SK-N-SH (cell line): ENCODE data around the gene GPS2. TPM values are rescaled to one million over a fixed set of nuclear protein-coding genes. Genes with fewer than 3 reads are reported as not detected.

ENCODE experiments used
- CTCF ChIA-PET: fragments of 300-600, 350-600 bp; formaldehyde crosslinking; extraction: SDS; loops from one replicate; lab custom pipeline; 2021; lab: Yijun Ruan, JAX
- POLR2A ChIA-PET: fragments of 350-600 bp; sonication (Branson Sonifier 250); formaldehyde crosslinking; extraction: SDS; loops from one replicate; lab custom pipeline; 2020; ENCODE audit warnings: antibody characterized with exemption, inconsistent platforms; lab: Yijun Ruan, JAX
- DNase-seq: peaks from one replicate; pipeline ENCODE4 v3.0.0; 2012
- H2AFZ ChIP-seq: fragments of 200-600 bp; sonication (generic); 2 replicates; pipeline ENCODE4 v1.8.1; 2016; ENCODE audit warnings: antibody characterized with exemption, mild to moderate bottlenecking, low read depth
- H3F3A ChIP-seq: fragments of 200-600 bp; sonication (generic); replicated peaks from 2 replicates; pipeline ENCODE3; 2016; ENCODE audit warnings: antibody characterized with exemption, mild to moderate bottlenecking; ENCODE audit not compliant: insufficient read depth
- H3K27ac ChIP-seq, 2 experiments: fragments of 200-500 bp in 1 of 2; fragments of 200-600 bp in 1 of 2; sonication (Bioruptor generic) in 1 of 2; sonication (generic), shearing (Covaris generic) in 1 of 2; 2 replicates each; pipeline versions ENCODE4 v1.5.1 to v1.6.1; 2014 to 2016; ENCODE audit warnings: low read depth in 2 of 2, inconsistent platforms in 1 of 2, low read length in 1 of 2, mild to moderate bottlenecking in 1 of 2, mixed read lengths in 1 of 2
- H3K27me3 ChIP-seq: fragments of 200-600 bp; sonication (generic), shearing (Covaris generic); 2 replicates; pipeline ENCODE4 v1.6.1; 2016; ENCODE audit warnings: mixed run types; ENCODE audit not compliant: insufficient read depth
- H3K36me3 ChIP-seq, 2 experiments: fragments of 200-500 bp in 1 of 2; fragments of 200-600 bp in 1 of 2; sonication (Bioruptor generic) in 1 of 2; sonication (generic) in 1 of 2; replicated peaks in 1 of 2; 2 replicates each; pipeline versions ENCODE3 to v1.5.1; 2014 to 2016; ENCODE audit warnings: low read length in 1 of 2, mild to moderate bottlenecking in 1 of 2; ENCODE audit not compliant: insufficient read depth in 2 of 2, control insufficient read depth in 1 of 2
- H3K4me1 ChIP-seq, 2 experiments: fragments of 200-500 bp in 1 of 2; fragments of 200-600 bp in 1 of 2; sonication (Bioruptor generic) in 1 of 2; sonication (generic), shearing (Covaris generic) in 1 of 2; 2 replicates each; pipeline versions ENCODE4 v1.5.1 to v1.6.1; 2014 to 2016; ENCODE audit warnings: low read depth in 1 of 2, low read length in 1 of 2, mixed run types in 1 of 2; ENCODE audit not compliant: insufficient read depth in 2 of 2, control insufficient read depth in 1 of 2
- H3K4me2 ChIP-seq: fragments of 200-600 bp; sonication (generic), shearing (Covaris generic); 2 replicates; pipeline ENCODE4 v1.6.1; 2017; ENCODE audit warnings: mixed run types
- H3K4me3 ChIP-seq, 2 experiments: fragments of 200-500 bp in 1 of 2; fragments of 200-600 bp in 1 of 2; sonication (Bioruptor generic) in 1 of 2; sonication (generic), shearing (Covaris generic) in 1 of 2; 2 replicates each; pipeline versions ENCODE4 v1.5.1 to v1.8.1; 2014 to 2016; ENCODE audit warnings: low read depth in 2 of 2, inconsistent platforms in 1 of 2, low read length in 1 of 2, mild to moderate bottlenecking in 1 of 2, mixed read lengths in 1 of 2, moderate library complexity in 1 of 2
- H3K79me2 ChIP-seq: fragments of 200-600 bp; sonication (generic); 2 replicates; pipeline ENCODE4 v1.8.1; 2017; ENCODE audit warnings: mild to moderate bottlenecking; ENCODE audit not compliant: insufficient read depth
- H3K9ac ChIP-seq: fragments of 200-600 bp; sonication (generic); 2 replicates; pipeline ENCODE4 v1.6.1; 2017; ENCODE audit warnings: mixed run types
- H3K9me2 ChIP-seq: fragments of 200-600 bp; sonication (generic); 2 replicates; pipeline ENCODE4 v1.6.1; 2017; ENCODE audit warnings: mixed run types
- H3K9me3 ChIP-seq: fragments of 200-600 bp; sonication (generic); 2 replicates; pipeline ENCODE4 v1.6.1; 2017; ENCODE audit warnings: mixed run types, mild to moderate bottlenecking, moderate library complexity
- H4K20me1 ChIP-seq: fragments of 200-600 bp; sonication (generic); 2 replicates; pipeline ENCODE4 v1.6.1; 2017; ENCODE audit warnings: mild to moderate bottlenecking, mixed run types; ENCODE audit not compliant: insufficient read depth
- ELF1 ChIP-seq: IDR thresholded peaks from 2 replicates; pipeline ENCODE4 v1.4.0; 2012
- EP300 ChIP-seq, 2 experiments: IDR thresholded peaks; 2 replicates each; pipeline versions ENCODE4 v1.4.0 to v1.6.1; 2012; ENCODE audit warnings: borderline replicate concordance in 1 of 2, low read depth in 1 of 2, low read length in 1 of 2
- EZH2phosphoT487 ChIP-seq: fragments of 200-600 bp; sonication (generic); IDR thresholded peaks from 2 replicates; pipeline ENCODE4 v1.6.1; 2017; ENCODE audit warnings: low read depth, mixed run types, mild to moderate bottlenecking, antibody characterized with exemption, moderate library complexity, borderline replicate concordance
- FOSL2 ChIP-seq: IDR thresholded peaks from 2 replicates; pipeline ENCODE4 v1.4.0; 2012; ENCODE audit warnings: low read depth, mild to moderate bottlenecking, moderate library complexity, borderline replicate concordance
- FOXM1 ChIP-seq: IDR thresholded peaks from 2 replicates; pipeline ENCODE4 v1.4.0; 2012; ENCODE audit warnings: low read depth, mild to moderate bottlenecking
- GABPA ChIP-seq: IDR thresholded peaks from 2 replicates; pipeline ENCODE4 v1.4.0; 2012; ENCODE audit warnings: low read depth, mild to moderate bottlenecking
- GATA2 ChIP-seq: sonication (generic); formaldehyde crosslinking; IDR thresholded peaks from 2 replicates; pipeline ENCODE4 v1.5.0; 2020; ENCODE audit warnings: mild to moderate bottlenecking, missing genetic modification reagents
- MEF2A ChIP-seq: IDR thresholded peaks from 2 replicates; pipeline ENCODE4 v1.4.0; 2012; ENCODE audit warnings: low read depth, borderline replicate concordance
- POLR2AphosphoS5 ChIP-seq: IDR thresholded peaks from 2 replicates; pipeline ENCODE4 v1.6.1; 2012; ENCODE audit warnings: low read depth, low read length
- RAD21 ChIP-seq: IDR thresholded peaks from 2 replicates; pipeline ENCODE4 v1.6.1; 2012; ENCODE audit warnings: mild to moderate bottlenecking, low read length
- RCOR1 ChIP-seq: fragments of 150-350 bp; IDR thresholded peaks from 2 replicates; pipeline ENCODE4 v1.6.1; 2017; ENCODE audit warnings: antibody characterized with exemption, low read length
- RFX5 ChIP-seq: IDR thresholded peaks from 2 replicates; pipeline ENCODE4 v1.6.1; 2012; ENCODE audit warnings: mild to moderate bottlenecking, improper control_type of control experiment, low read length
- RXRA ChIP-seq: IDR thresholded peaks from 2 replicates; pipeline ENCODE4 v1.4.0; 2012; ENCODE audit warnings: low read depth, mild to moderate bottlenecking, borderline replicate concordance
- SMC3 ChIP-seq: IDR thresholded peaks from 2 replicates; pipeline ENCODE4 v1.6.1; 2012; ENCODE audit warnings: low read depth, low read length, improper control_type of control experiment
- TCF12 ChIP-seq: IDR thresholded peaks from 2 replicates; pipeline ENCODE4 v1.4.0; 2012
- TEAD4 ChIP-seq: IDR thresholded peaks from 2 replicates; pipeline ENCODE4 v1.4.0; 2012; ENCODE audit warnings: mild to moderate bottlenecking, borderline replicate concordance; ENCODE audit not compliant: insufficient read depth
- YY1 ChIP-seq: IDR thresholded peaks from 2 replicates; pipeline ENCODE4 v1.4.0; 2012; ENCODE audit warnings: low read depth, mild to moderate bottlenecking
- WGBS: methylation state at CpG from one replicate; pipeline ENCODE4 v1.1.6; 2017; ENCODE audit warnings: low lambda C conversion rate; 5-methylcytosine and 5-hydroxymethylcytosine counted together
- polyA plus RNA-seq, 3 experiments: library from polyadenylated mRNA; depleted of rRNA; stranded (reverse); fragments of >200 nt; gene quantifications; 2 replicates each; pipeline ENCODE4 v1.2.3, GENCODE V29; 2012
- TF ChIP-seq, protein P1 (sequence below): IDR thresholded peaks from 2 replicates; pipeline ENCODE4; 2012
- TF ChIP-seq, protein P2 (sequence below): IDR thresholded peaks from 2 replicates; pipeline ENCODE4 v1.4.0; 2012; ENCODE audit warnings: low read depth, borderline replicate concordance
- TF ChIP-seq, protein P3 (sequence below): IDR thresholded peaks from 2 replicates; pipeline ENCODE4 v1.4.0; 2012; ENCODE audit warnings: low read depth, borderline replicate concordance
- TF ChIP-seq, protein P4 (sequence below): fragments of 150-350 bp; IDR thresholded peaks from 2 replicates; pipeline ENCODE4 v1.6.1; 2016; ENCODE audit warnings: mild to moderate bottlenecking, low read depth, low read length

Gene GPS2
- polyA plus RNA-seq, 1 of the 3 experiments (the other 2 are of a cell fraction), result 102 TPM

DNA sequence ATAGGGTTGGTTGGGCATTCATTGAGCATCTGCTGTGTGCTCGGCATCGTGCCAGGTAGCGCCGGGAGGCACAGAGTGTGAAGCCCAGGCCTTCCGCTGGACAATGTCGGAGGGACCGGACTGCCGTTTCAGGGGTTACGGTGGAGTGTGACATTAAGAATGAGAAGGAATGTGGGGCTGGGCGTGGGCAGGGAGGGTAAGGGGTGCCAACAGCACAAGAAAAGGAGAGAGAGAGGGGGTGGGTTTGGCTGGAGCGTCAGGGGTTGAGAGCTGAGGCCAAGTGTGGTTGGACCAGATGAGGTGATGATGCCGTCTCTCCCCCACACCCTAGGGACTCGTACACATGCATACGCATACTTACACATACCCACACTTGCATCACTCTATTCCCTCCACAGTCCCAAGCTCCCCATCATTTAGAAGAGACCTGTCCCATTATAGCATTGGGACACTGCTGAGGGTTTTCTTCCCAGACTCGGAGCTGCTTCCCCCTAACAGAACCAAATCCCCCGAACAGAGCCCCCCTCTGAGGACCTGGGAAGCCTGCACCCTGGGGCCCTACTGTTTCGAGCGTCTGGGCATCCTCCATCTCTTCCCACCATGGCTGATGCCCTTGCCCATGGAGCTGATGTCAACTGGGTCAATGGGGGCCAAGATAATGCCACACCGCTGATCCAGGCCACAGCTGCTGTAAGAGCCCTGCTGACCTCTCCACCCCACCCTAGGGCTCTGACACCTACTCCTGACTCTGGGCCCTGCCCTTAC is 33.5 kb upstream of the GPS2 start:
- peaks cover 18% of the 10 kb centered on the region for H3F3A ChIP-seq
- no peak overlapping the region for H3K9ac ChIP-seq
- H3K4me1 ChIP-seq, result peaks cover 15 to 27% of the 10 kb centered on the region in 2 experiments; a peak in 2 of 4 replicates
- WGBS, result 86% methylated on average over 19 of the region's 19 CpGs
- H3K4me2 ChIP-seq, result peak overlapping the region; percentile 100; the same call in 1 of the 2 replicates
- H4K20me1 ChIP-seq, result no peaks in the 10 kb centered on the region; the same call in 1 of the 2 replicates
- POLR2A ChIA-PET, result no interaction called here
- CTCF ChIA-PET, result interaction anchor here (0.8 to 4.8 kb wide), 13 partner anchors 7 to 303 kb away, joined by 3 to 25 read pairs (median 4); partner anchors contain the start of genes ACAP1, NEURL4, SENP3 and SLC2A4
- H3K9me3 ChIP-seq, result no peaks in the 10 kb centered on the region
- DNase-seq, result no peak
- peaks cover 28% of the 10 kb centered on the region for H3K79me2 ChIP-seq
- no peaks in the 10 kb centered on the region for H3K36me3 ChIP-seq
- H3K27ac ChIP-seq, result no peak overlapping the region
- no peak overlapping the region for H2AFZ ChIP-seq
- peaks cover 2% of the 10 kb centered on the region; the same call in 1 of the 2 replicates for H3K27me3 ChIP-seq
- no peak overlapping the region for H3K4me3 ChIP-seq
- TF ChIP-seq YY1 (no peak), TEAD4 (no peak), RXRA (no peak), RFX5 (no peak), POLR2AphosphoS5 (no peak)
- TF ChIP-seq, protein P1, sequence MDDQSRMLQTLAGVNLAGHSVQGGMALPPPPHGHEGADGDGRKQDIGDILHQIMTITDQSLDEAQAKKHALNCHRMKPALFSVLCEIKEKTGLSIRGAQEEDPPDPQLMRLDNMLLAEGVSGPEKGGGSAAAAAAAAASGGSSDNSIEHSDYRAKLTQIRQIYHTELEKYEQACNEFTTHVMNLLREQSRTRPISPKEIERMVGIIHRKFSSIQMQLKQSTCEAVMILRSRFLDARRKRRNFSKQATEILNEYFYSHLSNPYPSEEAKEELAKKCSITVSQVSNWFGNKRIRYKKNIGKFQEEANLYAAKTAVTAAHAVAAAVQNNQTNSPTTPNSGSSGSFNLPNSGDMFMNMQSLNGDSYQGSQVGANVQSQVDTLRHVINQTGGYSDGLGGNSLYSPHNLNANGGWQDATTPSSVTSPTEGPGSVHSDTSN, result no peak
- TF ChIP-seq, protein P2, sequence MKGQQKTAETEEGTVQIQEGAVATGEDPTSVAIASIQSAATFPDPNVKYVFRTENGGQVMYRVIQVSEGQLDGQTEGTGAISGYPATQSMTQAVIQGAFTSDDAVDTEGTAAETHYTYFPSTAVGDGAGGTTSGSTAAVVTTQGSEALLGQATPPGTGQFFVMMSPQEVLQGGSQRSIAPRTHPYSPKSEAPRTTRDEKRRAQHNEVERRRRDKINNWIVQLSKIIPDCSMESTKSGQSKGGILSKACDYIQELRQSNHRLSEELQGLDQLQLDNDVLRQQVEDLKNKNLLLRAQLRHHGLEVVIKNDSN, result no peak
- H3K9me2 ChIP-seq, result no peaks in the 10 kb centered on the region

DNA sequence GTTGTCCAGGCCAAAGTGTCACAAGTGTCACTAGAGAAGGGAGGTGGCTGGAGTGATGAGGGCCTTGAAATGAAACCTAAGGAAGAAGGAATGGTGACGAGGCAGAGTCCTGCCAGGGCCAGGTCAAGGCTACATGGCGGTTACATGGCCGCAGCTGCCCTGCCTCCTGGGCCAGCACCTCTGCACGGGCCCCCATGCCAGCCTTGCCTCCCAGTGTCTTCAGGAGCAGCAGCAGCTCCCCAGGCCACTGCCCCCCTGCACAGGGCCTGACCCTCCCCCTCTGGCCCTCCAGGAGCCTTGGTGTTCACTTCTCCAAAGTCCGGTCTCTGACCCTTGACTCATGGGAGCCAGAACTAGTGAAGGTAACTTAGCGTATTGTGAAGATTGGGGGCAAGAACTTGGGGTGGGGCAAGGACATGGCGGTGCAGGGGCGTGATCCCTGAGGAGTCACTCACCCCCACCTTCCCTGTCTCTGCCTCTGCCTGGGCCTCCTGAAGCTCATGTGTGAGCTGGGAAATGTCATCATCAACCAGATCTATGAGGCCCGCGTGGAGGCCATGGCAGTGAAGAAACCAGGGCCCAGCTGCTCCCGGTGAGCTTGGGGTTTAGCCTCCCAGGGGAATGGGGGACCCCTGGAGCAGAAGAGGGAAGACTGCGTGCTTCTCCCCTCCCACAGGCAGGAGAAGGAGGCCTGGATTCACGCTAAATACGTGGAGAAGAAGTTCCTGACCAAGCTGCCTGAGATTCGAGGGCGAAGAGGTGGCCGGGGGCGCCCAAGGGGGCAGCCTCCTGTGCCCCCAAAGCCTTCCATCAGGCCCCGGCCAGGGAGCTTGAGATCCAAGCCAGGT is 32.7 kb upstream of the GPS2 start:
- H3F3A ChIP-seq, result peaks cover 18% of the 10 kb centered on the region
- H3K4me2 ChIP-seq, result no peak overlapping the region
- no peak for DNase-seq
- no peak overlapping the region for H2AFZ ChIP-seq
- H3K36me3 ChIP-seq, result no peaks in the 10 kb centered on the region
- H3K4me1 ChIP-seq, result peaks cover 8 to 22% of the 10 kb centered on the region in 2 experiments; a peak in 2 of 4 replicates
- no peak overlapping the region for H3K4me3 ChIP-seq
- TF ChIP-seq RAD21 (no peak), GATA2 (CRISPR knock-in tag) (no peak), ELF1 (no peak), FOXM1 (no peak), RFX5 (no peak), EP300 (IDR thresholded peaks at IDR 0.05; ENCODE audit: borderline replicate concordance in 1 of 2, low read depth in 1 of 2, low read length in 1 of 2) (no peak), RCOR1 (no peak), TCF12 (no peak), EZH2phosphoT487 (no peak), YY1 (no peak), SMC3 (no peak), GABPA (no peak), FOSL2 (no peak), RXRA (no peak), MEF2A (no peak)
- TF ChIP-seq, protein P3, sequence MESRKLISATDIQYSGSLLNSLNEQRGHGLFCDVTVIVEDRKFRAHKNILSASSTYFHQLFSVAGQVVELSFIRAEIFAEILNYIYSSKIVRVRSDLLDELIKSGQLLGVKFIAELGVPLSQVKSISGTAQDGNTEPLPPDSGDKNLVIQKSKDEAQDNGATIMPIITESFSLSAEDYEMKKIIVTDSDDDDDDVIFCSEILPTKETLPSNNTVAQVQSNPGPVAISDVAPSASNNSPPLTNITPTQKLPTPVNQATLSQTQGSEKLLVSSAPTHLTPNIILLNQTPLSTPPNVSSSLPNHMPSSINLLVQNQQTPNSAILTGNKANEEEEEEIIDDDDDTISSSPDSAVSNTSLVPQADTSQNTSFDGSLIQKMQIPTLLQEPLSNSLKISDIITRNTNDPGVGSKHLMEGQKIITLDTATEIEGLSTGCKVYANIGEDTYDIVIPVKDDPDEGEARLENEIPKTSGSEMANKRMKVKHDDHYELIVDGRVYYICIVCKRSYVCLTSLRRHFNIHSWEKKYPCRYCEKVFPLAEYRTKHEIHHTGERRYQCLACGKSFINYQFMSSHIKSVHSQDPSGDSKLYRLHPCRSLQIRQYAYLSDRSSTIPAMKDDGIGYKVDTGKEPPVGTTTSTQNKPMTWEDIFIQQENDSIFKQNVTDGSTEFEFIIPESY, result no peak
- TF ChIP-seq, protein P4, sequence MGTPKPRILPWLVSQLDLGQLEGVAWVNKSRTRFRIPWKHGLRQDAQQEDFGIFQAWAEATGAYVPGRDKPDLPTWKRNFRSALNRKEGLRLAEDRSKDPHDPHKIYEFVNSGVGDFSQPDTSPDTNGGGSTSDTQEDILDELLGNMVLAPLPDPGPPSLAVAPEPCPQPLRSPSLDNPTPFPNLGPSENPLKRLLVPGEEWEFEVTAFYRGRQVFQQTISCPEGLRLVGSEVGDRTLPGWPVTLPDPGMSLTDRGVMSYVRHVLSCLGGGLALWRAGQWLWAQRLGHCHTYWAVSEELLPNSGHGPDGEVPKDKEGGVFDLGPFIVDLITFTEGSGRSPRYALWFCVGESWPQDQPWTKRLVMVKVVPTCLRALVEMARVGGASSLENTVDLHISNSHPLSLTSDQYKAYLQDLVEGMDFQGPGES, result no peak
- CTCF ChIA-PET, result interaction anchor here (0.8 to 4.8 kb wide), 10 partner anchors 8 to 302 kb away, joined by 3 to 25 read pairs (median 4); partner anchors contain the start of genes NEURL4, SENP3 and SLC2A4
- no peak overlapping the region for H3K9ac ChIP-seq
- H3K27me3 ChIP-seq, result peaks cover 10% of the 10 kb centered on the region; the same call in 1 of the 2 replicates
- no peaks in the 10 kb centered on the region for H3K9me2 ChIP-seq
- no peak overlapping the region for H3K27ac ChIP-seq
- H3K9me3 ChIP-seq, result no peaks in the 10 kb centered on the region
- WGBS, result 75% methylated on average over 11 of the region's 19 CpGs
- POLR2A ChIA-PET, result no interaction called here
- H3K79me2 ChIP-seq, result peaks cover 20% of the 10 kb centered on the region
- no peaks in the 10 kb centered on the region; the same call in 1 of the 2 replicates for H4K20me1 ChIP-seq
